H1 (cell line): ENCODE measurements around the gene ASTL. TPM values are rescaled to one million over a fixed set of nuclear protein-coding genes. Genes with fewer than 3 reads are reported as not detected.

Experiments used
- CTCF ChIA-PET: fragments of 300-600 bp; sonication (Branson Sonifier 250); formaldehyde crosslinking; loops from one replicate; lab custom pipeline; 2021; ENCODE audit not compliant: partially characterized antibody; lab: Charles Lee
- POLR2A ChIA-PET: fragments of 300-600 bp; sonication (Branson Sonifier 250); formaldehyde crosslinking; loops from one replicate; lab custom pipeline; 2021; ENCODE audit warnings: inconsistent platforms; ENCODE audit not compliant: partially characterized antibody; lab: Charles Lee
- DNase-seq, 2 experiments: peaks; one replicate each; pipeline versions ENCODE4 v3.0.0 to v3.0.0-alpha.2; 2010 to 2022; ENCODE audit warnings: low spot score in 2 of 2, low read depth in 1 of 2, mixed read lengths in 1 of 2
- FAIRE-seq: peaks from 2 replicates; lab custom pipeline; 2011; peaks lifted over from hg19 to GRCh38; lab: Jason Lieb, UNC
- H2AFZ ChIP-seq: 2 replicates; pipeline ENCODE4 v1.8.1; 2012; ENCODE audit warnings: low read length, inconsistent platforms
- H2AK5ac ChIP-seq: 2 replicates; pipeline ENCODE4 v1.6.1; 2013; ENCODE audit warnings: low read depth, low read length
- H2BK120ac ChIP-seq: replicated peaks from 2 replicates; pipeline ENCODE3; 2013; ENCODE audit warnings: low read depth, low read length, inconsistent platforms
- H2BK12ac ChIP-seq: 2 replicates; pipeline ENCODE4 v1.6.1; 2013; ENCODE audit warnings: low read depth, low read length
- H2BK15ac ChIP-seq: 2 replicates; pipeline ENCODE4 v1.6.1; 2013; ENCODE audit warnings: low read length
- H2BK20ac ChIP-seq: 2 replicates; pipeline ENCODE4 v1.6.1; 2013; ENCODE audit warnings: low read length
- H2BK5ac ChIP-seq: 2 replicates; pipeline ENCODE4 v1.6.1; 2013; ENCODE audit warnings: low read depth, low read length
- H3K14ac ChIP-seq: 2 replicates; pipeline ENCODE4 v1.6.1; 2013; ENCODE audit warnings: inconsistent platforms; ENCODE audit not compliant: insufficient read length
- H3K18ac ChIP-seq: 2 replicates; pipeline ENCODE4 v1.6.1; 2013; ENCODE audit warnings: low read length; ENCODE audit errors: extremely low read depth
- H3K23ac ChIP-seq: 2 replicates; pipeline ENCODE4 v1.6.1; 2013; ENCODE audit warnings: inconsistent platforms; ENCODE audit not compliant: insufficient read length
- H3K23me2 ChIP-seq: 2 replicates; pipeline ENCODE4 v1.6.1; 2013; ENCODE audit warnings: low read depth, low read length
- H3K27ac ChIP-seq: 2 replicates; pipeline ENCODE4 v1.6.1; 2011; ENCODE audit warnings: low read depth, low read length, inconsistent platforms
- H3K27me3 ChIP-seq, 4 experiments: replicated peaks in 1 of 4; 1 replicate in 1 of 4; 2 replicates in 3 of 4; pipeline versions ENCODE4 v1.6.1 to v1.8.1; 2011 to 2013; ENCODE audit warnings: low read length in 3 of 4, mild to moderate bottlenecking in 3 of 4, inconsistent platforms in 2 of 4, mixed read lengths in 2 of 4, moderate library complexity in 1 of 4; ENCODE audit not compliant: control insufficient read depth in 3 of 4, insufficient read depth in 3 of 4; ENCODE audit errors: extremely low read depth in 1 of 4
- H3K36me3 ChIP-seq, 4 experiments: 2 replicates each; pipeline versions ENCODE4 v1.6.1 to v1.8.1; 2011 to 2013; ENCODE audit warnings: mild to moderate bottlenecking in 4 of 4, low read length in 3 of 4, moderate library complexity in 2 of 4, control low read depth in 1 of 4, inconsistent platforms in 1 of 4; ENCODE audit not compliant: insufficient read depth in 4 of 4, control insufficient read depth in 2 of 4
- H3K4ac ChIP-seq: replicated peaks from 2 replicates; pipeline ENCODE3; 2013; ENCODE audit warnings: low read length, low read depth, mixed read lengths, inconsistent platforms; ENCODE audit not compliant: insufficient read length
- H3K4me1 ChIP-seq, 4 experiments: replicated peaks in 1 of 4; 1 replicate in 1 of 4; 2 replicates in 3 of 4; pipeline versions ENCODE4 v1.6.1 to v1.8.1; 2011 to 2013; ENCODE audit warnings: low read length in 3 of 4, inconsistent platforms in 2 of 4, mixed read lengths in 1 of 4; ENCODE audit not compliant: insufficient read depth in 4 of 4, control insufficient read depth in 3 of 4
- H3K4me2 ChIP-seq, 2 experiments: 2 replicates each; pipeline versions ENCODE4 v1.6.1 to v1.8.1; 2011 to 2013; ENCODE audit warnings: low read depth in 2 of 2, low read length in 2 of 2, control low read depth in 1 of 2, inconsistent platforms in 1 of 2, mild to moderate bottlenecking in 1 of 2; ENCODE audit not compliant: insufficient read depth in 1 of 2
- H3K4me3 ChIP-seq, 4 experiments: fragments of 200-600, 300-600 bp in 1 of 4; sonication (generic), shearing (Covaris generic), sonication (Bioruptor Twin) in 1 of 4; 2 replicates each; pipeline versions ENCODE4 v1.5.1 to v1.8.1; 2011 to 2016; ENCODE audit warnings: low read length in 4 of 4, low read depth in 3 of 4, control low read depth in 2 of 4, inconsistent platforms in 2 of 4, mild to moderate bottlenecking in 2 of 4, mixed read lengths in 1 of 4, moderate library complexity in 1 of 4; ENCODE audit not compliant: insufficient read depth in 2 of 4; ENCODE audit errors: extremely low read depth in 1 of 4
- H3K56ac ChIP-seq: replicated peaks from 2 replicates; pipeline ENCODE3; 2013; ENCODE audit warnings: low read depth, mild to moderate bottlenecking, mixed read lengths, low read length, inconsistent platforms; ENCODE audit not compliant: insufficient read length
- H3K79me1 ChIP-seq: 2 replicates; pipeline ENCODE4 v1.6.1; 2013; ENCODE audit warnings: low read depth, low read length, control low read depth
- H3K79me2 ChIP-seq, 2 experiments: 2 replicates each; pipeline versions ENCODE4 v1.6.1 to v1.8.1; 2012 to 2013; ENCODE audit warnings: low read length in 2 of 2, mild to moderate bottlenecking in 2 of 2, inconsistent platforms in 1 of 2; ENCODE audit not compliant: insufficient read depth in 2 of 2, control insufficient read depth in 1 of 2
- H3K9ac ChIP-seq, 4 experiments: replicated peaks in 1 of 4; 1 replicate in 1 of 4; 2 replicates in 3 of 4; pipeline versions ENCODE4 v1.6.1 to v1.8.1; 2011 to 2013; ENCODE audit warnings: low read depth in 3 of 4, low read length in 3 of 4, control low read depth in 2 of 4, mild to moderate bottlenecking in 2 of 4, moderate library complexity in 2 of 4, inconsistent platforms in 1 of 4; ENCODE audit errors: extremely low read depth in 1 of 4
- H3K9me3 ChIP-seq, 2 experiments: 2 replicates each; pipeline versions ENCODE4 v1.6.1 to v1.8.1; 2012 to 2013; ENCODE audit warnings: mild to moderate bottlenecking in 2 of 2, moderate library complexity in 2 of 2, control low read depth in 1 of 2, inconsistent platforms in 1 of 2, low read depth in 1 of 2, low read length in 1 of 2, mixed read lengths in 1 of 2; ENCODE audit not compliant: insufficient read depth in 2 of 2
- H4K20me1 ChIP-seq, 2 experiments: replicated peaks in 1 of 2; 2 replicates each; pipeline versions ENCODE3 to v1.8.1; 2011 to 2013; ENCODE audit warnings: inconsistent platforms in 2 of 2, low read length in 2 of 2, mild to moderate bottlenecking in 1 of 2; ENCODE audit not compliant: insufficient read depth in 2 of 2, control insufficient read depth in 1 of 2
- H4K5ac ChIP-seq: 2 replicates; pipeline ENCODE4 v1.6.1; 2013; ENCODE audit warnings: low read length, low read depth, mixed read lengths, inconsistent platforms; ENCODE audit not compliant: insufficient read length
- H4K8ac ChIP-seq: 2 replicates; pipeline ENCODE4 v1.8.0; 2013; ENCODE audit warnings: mild to moderate bottlenecking, moderate library complexity, low read length, inconsistent platforms; ENCODE audit not compliant: insufficient read depth; ENCODE audit errors: extremely low read depth
- H4K91ac ChIP-seq: replicated peaks from 2 replicates; pipeline ENCODE3; 2013; ENCODE audit warnings: low read length, mixed read lengths, inconsistent platforms; ENCODE audit not compliant: insufficient read length
- CBX8 ChIP-seq: fragments of 300-800, 300-1000 bp; sonication (generic); IDR thresholded peaks from 2 replicates; pipeline ENCODE4 v1.7.1; 2016; ENCODE audit warnings: low read depth, low read length, borderline replicate concordance
- CEBPB ChIP-seq: IDR thresholded peaks from 2 replicates; pipeline ENCODE4 v1.6.1; 2012; ENCODE audit warnings: low read depth, low read length
- EZH2 ChIP-seq: fragments of 200-600 bp; sonication (generic); IDR thresholded peaks from 2 replicates; pipeline ENCODE4 v1.7.1; 2012; ENCODE audit warnings: low read depth, mild to moderate bottlenecking, moderate library complexity, low read length, inconsistent platforms; ENCODE audit not compliant: severe bottlenecking
- FOSL1 ChIP-seq: IDR thresholded peaks from 2 replicates; pipeline ENCODE4 v1.6.1; 2011; ENCODE audit warnings: mild to moderate bottlenecking, low read depth, low read length, moderate library complexity; ENCODE audit not compliant: insufficient read depth
- KDM1A ChIP-seq: fragments of 200-600, 300-600 bp; sonication (generic); IDR thresholded peaks from 2 replicates; pipeline ENCODE4 v1.7.1; 2016; ENCODE audit warnings: mild to moderate bottlenecking, low read length, borderline replicate concordance
- PHF8 ChIP-seq: fragments of 200-600 bp; sonication (generic); conservative IDR thresholded peaks from 2 replicates; pipeline ENCODE4 v1.7.1; 2012; ENCODE audit warnings: low read depth, mild to moderate bottlenecking, inconsistent platforms, low read length, moderate library complexity
- RXRA ChIP-seq: IDR thresholded peaks from 2 replicates; pipeline ENCODE4 v1.6.1; 2011; ENCODE audit warnings: low read depth, mild to moderate bottlenecking, low read length, moderate library complexity; ENCODE audit not compliant: insufficient read depth
- TCF12 ChIP-seq: IDR thresholded peaks from 2 replicates; pipeline ENCODE4 v1.6.1; 2011; ENCODE audit warnings: low read depth, mild to moderate bottlenecking, low read length
- WGBS, 2 experiments: shearing (Covaris generic) in 1 of 2; methylation state at CpG; one replicate each; pipeline versions ENCODE4 v1.1.6 to v1.1.7; 2013 to 2015; ENCODE audit warnings: low lambda C conversion rate in 2 of 2, mixed read lengths in 2 of 2, inconsistent platforms in 1 of 2, low coverage in 1 of 2, missing lambda C conversion rate in 1 of 2; ENCODE audit not compliant: insufficient replicate concordance in 2 of 2, insufficient coverage in 1 of 2, insufficient read length in 1 of 2; ENCODE audit errors: extremely low coverage in 1 of 2, missing lambda C conversion rate in 1 of 2; 5-methylcytosine and 5-hydroxymethylcytosine counted together
- polyA plus RNA-seq, 7 experiments: library from polyadenylated mRNA; depleted of rRNA in 3 of 7; stranded (reverse) in 5 of 7; unstranded in 2 of 7; fragments of >200 nt in 5 of 7; fragments of 200-250 nt in 2 of 7; gene quantifications; 1 replicate in 5 of 7; 2 replicates in 1 of 7; 4 replicates in 1 of 7; pipeline versions ENCODE4 v1.2.1 to v1.2.3, GENCODE V29; 2011 to 2013; ENCODE audit warnings: missing spikeins in 2 of 7, mixed read lengths in 2 of 7
- total RNA-seq: library from RNA; stranded (reverse); fragmentation: NEBNext Ultra II Directional; extraction: Animal tissue kit (Norgen Biotek cat#: 25700); gene quantifications from 2 replicates; pipeline ENCODE4 v1.2.1, GENCODE V29; 2021

The ASTL gene
- total and polyA plus RNA-seq, 2 of the 8 experiments (the other 6 are each of a cell fraction or from before 2014, with no cell fraction given), result 0.60 to 1.4 TPM

DNA sequence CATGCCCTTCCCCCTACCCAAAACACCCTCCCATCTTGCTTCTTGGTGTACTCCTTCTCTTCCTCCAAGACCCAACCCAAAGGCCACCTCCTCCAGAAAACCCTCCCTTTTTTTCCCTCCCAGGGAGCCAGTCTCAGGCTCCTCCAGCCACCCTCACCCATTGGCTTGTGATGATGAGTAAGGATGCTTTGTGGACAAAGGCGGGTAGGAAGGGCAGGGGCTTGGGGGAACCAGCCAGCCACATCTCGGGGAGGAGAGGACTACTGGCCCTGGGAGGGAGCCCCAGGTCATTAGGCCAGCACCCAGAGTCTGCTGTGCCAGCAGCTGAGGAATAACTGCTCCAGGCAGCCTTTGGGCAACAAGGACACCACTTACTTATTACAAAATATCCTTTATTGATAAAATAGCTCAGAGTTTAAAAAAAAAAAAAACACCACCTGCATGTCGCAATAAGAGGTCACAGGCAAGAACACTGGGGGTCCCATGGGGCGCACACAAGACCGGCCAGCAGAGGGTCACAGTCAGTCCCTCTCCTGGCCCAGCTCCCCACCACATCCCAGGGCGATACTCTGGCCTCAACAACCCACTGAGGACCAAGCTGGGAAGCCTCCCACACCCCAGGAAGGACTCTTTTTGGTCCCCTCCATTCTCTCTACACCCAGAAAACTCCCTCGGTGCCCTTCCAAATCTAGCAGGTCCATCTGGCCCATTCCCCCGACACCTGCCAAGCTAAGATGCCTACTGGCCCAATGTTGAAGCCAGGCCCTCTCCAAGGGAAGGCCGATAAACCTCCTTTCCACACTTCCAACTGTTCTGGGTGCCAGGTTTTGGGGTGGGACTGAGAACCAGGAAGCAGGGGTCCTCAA, 25.6 kb downstream of the ASTL start:
- H3K27me3 ChIP-seq, result peaks cover 0 to 22% (median 16%) of the 10 kb centered on the region in 4 experiments; a peak in 5 of 7 replicates
- H2AK5ac ChIP-seq, result peak overlapping the region; percentile 71
- H3K9ac ChIP-seq, result no peak overlapping the region
- TF ChIP-seq RXRA (no peak), CBX8 (no peak), KDM1A (no peak), PHF8 (no peak), CEBPB (peak; percentile 48; the same call in 1 of the 2 replicates), FOSL1 (no peak), TCF12 (no peak), EZH2 (no peak)
- H3K9me3 ChIP-seq, result peaks cover 0 to 5% of the 10 kb centered on the region in 2 experiments; a peak in 1 of 4 replicates
- no peaks in the 10 kb centered on the region for H3K36me3 ChIP-seq
- 86% methylated on average over 9 of the region's 9 CpGs; no CpG with 5 or more reads in 1 of the 2 experiments for WGBS, 2 experiments
- no peak overlapping the region for H3K4me3 ChIP-seq
- H3K23me2 ChIP-seq, result peaks cover 13% of the 10 kb centered on the region; the same call in 1 of the 2 replicates
- no peak overlapping the region for H3K27ac ChIP-seq
- no peak overlapping the region for H2BK15ac ChIP-seq
- H2AFZ ChIP-seq, result no peak overlapping the region
- DNase-seq (no peak), FAIRE-seq (no peak)
- no peak overlapping the region; the same call in 1 of the 2 replicates for H4K8ac ChIP-seq
- H3K4me2 ChIP-seq, result no peak overlapping the region
- ChIA-PET CTCF (interaction anchor here (0.6 to 6.6 kb wide), 13 partner anchors 10 to 120 kb away, joined by 3 to 61 read pairs (median 5); no protein-coding TSS in a partner anchor), POLR2A (interaction anchor here (1.3 kb wide), 1 partner anchor 15 kb away, joined by 3 read pairs; no protein-coding TSS in a partner anchor)
- H3K79me1 ChIP-seq, result no peaks in the 10 kb centered on the region
- no peak overlapping the region for H2BK20ac ChIP-seq
- H2BK12ac ChIP-seq, result no peak overlapping the region
- H2BK120ac ChIP-seq, result no peak overlapping the region
- H3K56ac ChIP-seq, result no peak overlapping the region
- H4K20me1 ChIP-seq, result no peaks in the 10 kb centered on the region
- H4K91ac ChIP-seq, result no peak overlapping the region
- no peaks in the 10 kb centered on the region for H3K79me2 ChIP-seq
- no peak overlapping the region for H3K14ac ChIP-seq
- no peak overlapping the region for H3K4ac ChIP-seq
- no peak overlapping the region for H3K18ac ChIP-seq
- H4K5ac ChIP-seq, result no peak overlapping the region
- H3K23ac ChIP-seq, result no peak overlapping the region
- peaks cover 0 to 33% (median 27%) of the 10 kb centered on the region in 4 experiments; a peak in 6 of 7 replicates for H3K4me1 ChIP-seq
- H2BK5ac ChIP-seq, result no peak overlapping the region
